Sigmoid colon (tissue), 7 donors: ENCODE data around the gene KLF15. TPM values are rescaled to one million over a fixed set of nuclear protein-coding genes. Genes with fewer than 3 reads are reported as not detected.

ENCODE experiments used
- DNase-seq: peaks from one replicate; pipeline ENCODE4 v3.0.0-alpha.2; 2019
- H3K27ac ChIP-seq, 4 donors: fragments of 200-600 bp; sonication (generic); one replicate each; pipeline ENCODE4 v1.5.1; 2016 to 2019; ENCODE audit warnings: mild to moderate bottlenecking in 1 of 4
- H3K27me3 ChIP-seq, 3 donors: fragments of 200-600 bp; sonication (generic); one replicate each; pipeline ENCODE4 v1.5.1; 2019; ENCODE audit warnings: mild to moderate bottlenecking in 1 of 3
- H3K36me3 ChIP-seq, 4 donors: fragments of 200-600 bp; sonication (generic); one replicate each; pipeline ENCODE4 v1.5.1; 2016 to 2019
- H3K4me1 ChIP-seq, 4 donors: fragments of 200-600 bp; sonication (generic); one replicate each; pipeline ENCODE4 v1.5.1; 2017 to 2019
- H3K4me3 ChIP-seq, 4 donors: fragments of 200-600 bp; sonication (generic); one replicate each; pipeline ENCODE4 v1.5.1; 2017 to 2019; ENCODE audit warnings: mild to moderate bottlenecking in 2 of 4, moderate library complexity in 1 of 4
- H3K9me3 ChIP-seq, 4 donors: fragments of 200-600 bp in 3 of 4; sonication (generic) in 3 of 4; one replicate each; pipeline versions ENCODE4 v1.5.1 to v1.6.1; 2013 to 2019
- CTCF ChIP-seq, 4 experiments: fragments of 450-650 bp in 3 of 4; fragments of 200-600 bp in 1 of 4; IDR thresholded peaks; one replicate each; pipeline ENCODE4 v1.5.1; 2016 to 2019; ENCODE audit warnings: antibody characterized with exemption in 4 of 4, mild to moderate bottlenecking in 3 of 4, moderate library complexity in 2 of 4
- EP300 ChIP-seq, 4 donors: sonication (generic); formaldehyde crosslinking; IDR thresholded peaks; one replicate each; pipeline ENCODE4 v1.6.1; 2017; ENCODE audit warnings: antibody characterized with exemption in 4 of 4
- POLR2A ChIP-seq, 2 donors: fragments of 450-650 bp; IDR thresholded peaks; one replicate each; pipeline ENCODE4 v1.6.1; 2016; ENCODE audit warnings: antibody characterized with exemption in 2 of 2, mild to moderate bottlenecking in 2 of 2, moderate library complexity in 2 of 2
- POLR2AphosphoS5 ChIP-seq, 4 donors: sonication (generic); formaldehyde crosslinking; IDR thresholded peaks; one replicate each; pipeline ENCODE4 v1.6.1; 2017; ENCODE audit warnings: antibody characterized with exemption in 4 of 4
- WGBS, 2 donors: extraction: QIAGEN DNeasy Blood & Tissue Kit; methylation state at CpG; one replicate each; pipeline ENCODE4 v1.1.7; 2013; 5-methylcytosine and 5-hydroxymethylcytosine counted together
- intact Hi-C: fragments of 100-400 bp; cut with DNase I; formaldehyde crosslinking; loops from one replicate; pipeline ENCODE4 v1.15.1; 2023
- polyA plus RNA-seq, 3 donors: library from polyadenylated mRNA; stranded (reverse); fragments of 200-250 nt; gene quantifications; one replicate each; pipeline ENCODE4 v1.2.3, GENCODE V29; 2013
- total RNA-seq, 4 donors: library from RNA; depleted of rRNA; stranded (reverse); fragments of >200 nt; gene quantifications; one replicate each; pipeline ENCODE4 v1.1.0, GENCODE V29; 2016
- donor health status: healthy with polysubstance abuse.
- donor health status: Bipolar disorder and iron deficiency.
- donor health status: healthy.

Gene KLF15
- total and polyA plus RNA-seq, 7 donors = 0.69 to 50.2 (median 21.9) TPM

- Histone ChIP-seq H3K4me3 (no peak overlapping the region), H3K36me3 (peaks cover 0 to 37% (median 2%) of the 10 kb centered on the region in 4 donors), H3K27ac (no peak overlapping the region), H3K27me3 (no peaks in the 10 kb centered on the region), H3K9me3 (no peaks in the 10 kb centered on the region), H3K4me1 (peaks cover 0 to 8% (median 8%) of the 10 kb centered on the region in 4 donors)
- intact Hi-C loops = no loop called here
- no peak for TF ChIP-seq EP300 (IDR thresholded peaks at IDR 0.05)
- no peak for TF ChIP-seq CTCF (IDR thresholded peaks at IDR 0.05)
- no peak for TF ChIP-seq POLR2AphosphoS5 (IDR thresholded peaks at IDR 0.05)
- no peak for TF ChIP-seq POLR2A (IDR thresholded peaks at IDR 0.05)
- DNase-seq = peak; percentile 66
- WGBS, 2 donors = 79 to 84% methylated on average over 19 of the region's 20 CpGs
Observed at GRCh38 chr3:126342991-126343648, 14.1 kb downstream of the KLF15 start.

GRCh38 chr3:126342211-126342610, 15.0 kb downstream of the KLF15 start:
- H3K4me3 ChIP-seq = no peak overlapping the region
- no peaks in the 10 kb centered on the region for H3K9me3 ChIP-seq
- H3K36me3 ChIP-seq = peaks cover 0 to 37% (median 2%) of the 10 kb centered on the region in 4 donors
- H3K27me3 ChIP-seq = no peaks in the 10 kb centered on the region
- H3K4me1 ChIP-seq = peaks cover 0 to 8% (median 8%) of the 10 kb centered on the region in 4 donors
- intact Hi-C loops = no loop called here
- 88 to 91% methylated on average over 9 of the region's 9 CpGs for WGBS, 2 donors
- no peak for TF ChIP-seq POLR2A (IDR thresholded peaks at IDR 0.05)
- TF ChIP-seq POLR2AphosphoS5 (IDR thresholded peaks at IDR 0.05) = no peak
- no peak for TF ChIP-seq EP300 (IDR thresholded peaks at IDR 0.05)
- no peak for TF ChIP-seq CTCF (IDR thresholded peaks at IDR 0.05)
- H3K27ac ChIP-seq = no peak overlapping the region
- DNase-seq = no peak

GRCh38 chr3:126341755-126342150, 15.5 kb downstream of the KLF15 start:
- TF ChIP-seq EP300 (IDR thresholded peaks at IDR 0.05) = no peak
- no peak for TF ChIP-seq CTCF (IDR thresholded peaks at IDR 0.05)
- TF ChIP-seq POLR2AphosphoS5 (IDR thresholded peaks at IDR 0.05) = no peak
- no peak for TF ChIP-seq POLR2A (IDR thresholded peaks at IDR 0.05)

GRCh38 chr3:126340943-126341754, 16.1 kb downstream of the KLF15 start:
- H3K9me3 ChIP-seq = no peaks in the 10 kb centered on the region
- peaks cover 0 to 26% (median 1%) of the 10 kb centered on the region in 4 donors for H3K36me3 ChIP-seq
- intact Hi-C loops = no loop called here
- no peak for TF ChIP-seq EP300 (IDR thresholded peaks at IDR 0.05)
- TF ChIP-seq POLR2A (IDR thresholded peaks at IDR 0.05) = no peak
- TF ChIP-seq CTCF (IDR thresholded peaks at IDR 0.05) = no peak
- TF ChIP-seq POLR2AphosphoS5 (IDR thresholded peaks at IDR 0.05) = no peak
- no peak overlapping the region for H3K4me3 ChIP-seq
- peaks cover 0 to 8% (median 8%) of the 10 kb centered on the region in 4 donors for H3K4me1 ChIP-seq
- peak; percentile 57 for DNase-seq
- no peak overlapping the region for H3K27ac ChIP-seq
- no peaks in the 10 kb centered on the region for H3K27me3 ChIP-seq
- 86 to 89% methylated on average over 19 of the region's 19 CpGs for WGBS, 2 donors

More at GRCh38 chr3:126341755-126342150, 15.5 kb downstream of the KLF15 start:
- Histone ChIP-seq H3K4me3 (no peak overlapping the region), H3K9me3 (no peaks in the 10 kb centered on the region), H3K36me3 (peaks cover 0 to 32% (median 2%) of the 10 kb centered on the region in 4 donors), H3K27me3 (no peaks in the 10 kb centered on the region), H3K4me1 (peaks cover 0 to 8% (median 8%) of the 10 kb centered on the region in 4 donors), H3K27ac (no peak overlapping the region)
- intact Hi-C loops = no loop called here
- 87 to 90% methylated on average over 7 of the region's 7 CpGs for WGBS, 2 donors
- no peak for DNase-seq
